Loucy (cell line): ENCODE results near the gene GRK1.

Source experiments
- H2AFZ ChIP-seq: fragments of 200-600 bp; sonication (generic); 2 replicates; pipeline ENCODE4 v1.6.0; 2016; ENCODE audit warnings: antibody characterized with exemption, mild to moderate bottlenecking, low read length, moderate library complexity
- H3F3A ChIP-seq: fragments of 200-600 bp; 2 replicates; pipeline ENCODE4 v1.6.0; 2016; ENCODE audit warnings: antibody characterized with exemption, low read depth, mild to moderate bottlenecking
- H3K27me3 ChIP-seq: fragments of 200-600 bp; sonication (generic); 2 replicates; pipeline ENCODE4 v1.6.1; 2014; ENCODE audit warnings: low read length, mild to moderate bottlenecking; ENCODE audit not compliant: insufficient read depth, poor library complexity, severe bottlenecking
- H3K36me3 ChIP-seq: fragments of 200-600 bp; sonication (generic); 2 replicates; pipeline ENCODE4 v1.6.1; 2016; ENCODE audit warnings: low read length; ENCODE audit not compliant: insufficient read depth
- H3K4me1 ChIP-seq: fragments of 200-600 bp; sonication (generic); 2 replicates; pipeline ENCODE4 v1.5.1; 2014; ENCODE audit warnings: low read length, mild to moderate bottlenecking; ENCODE audit not compliant: insufficient read depth, poor library complexity, severe bottlenecking
- H3K4me2 ChIP-seq: fragments of 200-600 bp; sonication (generic); 2 replicates; pipeline ENCODE4 v1.6.0; 2014; ENCODE audit warnings: antibody characterized with exemption, low read length, low read depth, mild to moderate bottlenecking; ENCODE audit not compliant: poor library complexity, severe bottlenecking
- H3K4me3 ChIP-seq: fragments of 200-600 bp; sonication (generic); 2 replicates; pipeline ENCODE4 v1.5.1; 2014; ENCODE audit warnings: low read length, mild to moderate bottlenecking, mixed read lengths; ENCODE audit not compliant: poor library complexity, severe bottlenecking
- H3K79me2 ChIP-seq: fragments of 200-600 bp; sonication (generic); 2 replicates; pipeline ENCODE4 v1.6.1; 2014; ENCODE audit warnings: low read length; ENCODE audit not compliant: insufficient read depth
- H3K9ac ChIP-seq: fragments of 200-600 bp; sonication (generic); 2 replicates; pipeline ENCODE4 v1.6.0; 2014; ENCODE audit warnings: mild to moderate bottlenecking, low read depth, low read length, moderate library complexity; ENCODE audit not compliant: poor library complexity, severe bottlenecking
- H3K9me2 ChIP-seq: fragments of 200-600 bp; sonication (generic); replicated peaks from 2 replicates; pipeline ENCODE4 v1.6.1; 2016; ENCODE audit warnings: low read depth, low read length, mixed read lengths
- H3K9me3 ChIP-seq: fragments of 200-600 bp; sonication (generic); 2 replicates; pipeline ENCODE4 v1.6.1; 2014; ENCODE audit warnings: mild to moderate bottlenecking, antibody characterized with exemption, low read length, low read depth; ENCODE audit not compliant: insufficient read depth
- H4K20me1 ChIP-seq: fragments of 200-600 bp; sonication (generic); 2 replicates; pipeline ENCODE4 v1.6.0; 2014; ENCODE audit warnings: antibody characterized with exemption, low read length, mild to moderate bottlenecking; ENCODE audit not compliant: insufficient read depth, poor library complexity, severe bottlenecking
- EZH2phosphoT487 ChIP-seq: fragments of 200-600 bp; IDR thresholded peaks from 2 replicates; pipeline ENCODE4 v1.6.1; 2018; ENCODE audit warnings: antibody characterized with exemption, mild to moderate bottlenecking, moderate library complexity, borderline replicate concordance
- TF ChIP-seq, protein P1 (sequence below): fragments of 200-600 bp; sonication (generic); conservative IDR thresholded peaks from 2 replicates; pipeline ENCODE4 v1.5.1; 2014; ENCODE audit warnings: mild to moderate bottlenecking, antibody characterized with exemption, low read length

Gene GRK1

DNA sequence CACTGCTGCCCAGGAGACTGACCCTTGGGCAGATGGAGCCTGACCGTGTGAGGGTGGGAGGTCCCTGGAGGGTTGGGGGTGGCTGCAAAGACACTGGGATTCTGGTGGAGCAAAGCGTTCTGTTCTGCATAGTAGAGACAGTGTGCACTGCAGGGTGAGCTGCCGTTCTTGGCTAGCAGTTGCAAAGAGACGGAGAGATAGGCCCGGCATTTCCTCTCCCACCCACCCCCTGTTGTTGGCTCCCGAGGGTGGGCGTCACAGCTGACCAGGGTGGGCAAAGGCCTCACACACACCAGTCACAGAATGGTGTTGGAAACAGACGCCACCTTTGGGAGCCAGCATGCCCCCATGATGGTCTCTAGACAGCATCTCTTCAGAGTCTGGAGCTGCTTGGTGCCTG, 103.4 kb downstream of the GRK1 start:
- H3K4me3 ChIP-seq, result no peak overlapping the region
- H3K9me3 ChIP-seq, result no peaks in the 10 kb centered on the region
- TF ChIP-seq, protein P1, sequence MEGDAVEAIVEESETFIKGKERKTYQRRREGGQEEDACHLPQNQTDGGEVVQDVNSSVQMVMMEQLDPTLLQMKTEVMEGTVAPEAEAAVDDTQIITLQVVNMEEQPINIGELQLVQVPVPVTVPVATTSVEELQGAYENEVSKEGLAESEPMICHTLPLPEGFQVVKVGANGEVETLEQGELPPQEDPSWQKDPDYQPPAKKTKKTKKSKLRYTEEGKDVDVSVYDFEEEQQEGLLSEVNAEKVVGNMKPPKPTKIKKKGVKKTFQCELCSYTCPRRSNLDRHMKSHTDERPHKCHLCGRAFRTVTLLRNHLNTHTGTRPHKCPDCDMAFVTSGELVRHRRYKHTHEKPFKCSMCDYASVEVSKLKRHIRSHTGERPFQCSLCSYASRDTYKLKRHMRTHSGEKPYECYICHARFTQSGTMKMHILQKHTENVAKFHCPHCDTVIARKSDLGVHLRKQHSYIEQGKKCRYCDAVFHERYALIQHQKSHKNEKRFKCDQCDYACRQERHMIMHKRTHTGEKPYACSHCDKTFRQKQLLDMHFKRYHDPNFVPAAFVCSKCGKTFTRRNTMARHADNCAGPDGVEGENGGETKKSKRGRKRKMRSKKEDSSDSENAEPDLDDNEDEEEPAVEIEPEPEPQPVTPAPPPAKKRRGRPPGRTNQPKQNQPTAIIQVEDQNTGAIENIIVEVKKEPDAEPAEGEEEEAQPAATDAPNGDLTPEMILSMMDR, result no peak
- TF ChIP-seq EZH2phosphoT487, result no peak

DNA sequence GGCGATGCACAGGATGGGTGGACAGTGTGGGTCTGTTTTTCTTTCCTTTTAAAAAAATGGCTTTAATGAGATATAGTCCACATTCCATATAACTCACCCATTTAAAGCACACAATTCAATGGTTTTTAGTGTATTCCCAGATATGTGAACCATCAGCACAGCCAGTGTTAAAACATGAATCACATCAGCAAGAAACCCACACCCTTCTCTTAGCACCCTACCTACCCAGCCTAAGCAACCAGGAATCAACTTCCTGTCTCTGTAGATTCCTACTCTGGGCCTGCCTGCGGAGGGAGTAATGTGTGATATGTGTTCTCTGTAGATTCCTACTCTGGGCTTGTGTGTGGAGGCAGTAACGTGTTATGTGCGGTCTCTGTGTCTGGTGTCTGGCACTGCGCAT, 103.9 kb downstream of the GRK1 start:
- peaks cover 6% of the 10 kb centered on the region for H3K4me1 ChIP-seq

More for the DNA sequence above, 103.4 kb downstream of the GRK1 start:
- Histone ChIP-seq H3K36me3 (no peaks in the 10 kb centered on the region), H3K27me3 (no peaks in the 10 kb centered on the region), H4K20me1 (no peaks in the 10 kb centered on the region), H3K4me1 (peaks cover 6% of the 10 kb centered on the region), H3K4me2 (no peak overlapping the region), H3K9me2 (no peaks in the 10 kb centered on the region), H2AFZ (no peak overlapping the region), H3K79me2 (no peaks in the 10 kb centered on the region), H3F3A (no peaks in the 10 kb centered on the region), H3K9ac (no peak overlapping the region)

DNA sequence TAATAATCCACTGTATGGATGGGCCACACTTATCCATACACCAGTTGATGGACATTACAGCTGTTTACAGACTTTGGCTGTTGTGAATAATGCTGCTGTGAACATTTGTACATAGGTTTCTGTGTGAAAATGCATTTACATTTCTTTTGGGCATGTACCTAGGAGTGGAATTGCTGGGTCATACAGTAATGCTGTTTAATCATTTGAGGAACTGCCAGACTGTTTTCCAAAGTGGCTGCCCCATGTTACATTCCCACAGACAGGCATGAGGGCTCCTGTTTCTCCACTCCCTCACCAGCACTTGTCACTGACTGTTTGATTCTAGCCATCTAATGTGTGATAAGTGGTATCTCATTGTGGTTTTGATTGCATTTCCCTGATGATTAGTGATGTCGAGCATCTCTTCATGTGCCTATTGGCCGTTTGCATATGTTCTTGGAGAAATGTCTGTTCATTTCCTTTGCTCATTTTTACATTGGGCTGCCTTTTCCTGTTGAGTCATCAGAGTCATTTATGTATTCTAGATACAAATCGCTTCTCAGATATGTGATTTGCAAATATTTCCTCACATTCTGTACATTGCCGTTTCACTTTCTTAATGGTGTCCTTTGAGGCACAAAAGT, 104.8 kb downstream of the GRK1 start:
- H3K36me3 ChIP-seq, result no peaks in the 10 kb centered on the region
- TF ChIP-seq EZH2phosphoT487, result no peak
- TF ChIP-seq, protein P1, result no peak
- no peaks in the 10 kb centered on the region for H3F3A ChIP-seq
- H3K9me3 ChIP-seq, result no peaks in the 10 kb centered on the region
- H3K4me1 ChIP-seq, result peaks cover 6% of the 10 kb centered on the region
- no peak overlapping the region for H3K9ac ChIP-seq
- H3K79me2 ChIP-seq, result no peaks in the 10 kb centered on the region
- no peaks in the 10 kb centered on the region for H3K27me3 ChIP-seq
- peak overlapping the region; percentile 0 for H3K4me3 ChIP-seq
- no peaks in the 10 kb centered on the region for H4K20me1 ChIP-seq
- no peaks in the 10 kb centered on the region for H3K9me2 ChIP-seq
- no peak overlapping the region for H2AFZ ChIP-seq
- peak overlapping the region; percentile 40 for H3K4me2 ChIP-seq

More for the DNA sequence above, 103.9 kb downstream of the GRK1 start:
- no peak overlapping the region for H3K4me3 ChIP-seq
- H3F3A ChIP-seq, result no peaks in the 10 kb centered on the region
- no peaks in the 10 kb centered on the region for H3K27me3 ChIP-seq
- no peaks in the 10 kb centered on the region for H3K36me3 ChIP-seq
- no peak overlapping the region for H2AFZ ChIP-seq
- no peak overlapping the region for H3K9ac ChIP-seq
- no peak overlapping the region for H3K4me2 ChIP-seq
- H3K9me3 ChIP-seq, result no peaks in the 10 kb centered on the region
- TF ChIP-seq, protein P1, result no peak
- no peak for TF ChIP-seq EZH2phosphoT487
- no peaks in the 10 kb centered on the region for H4K20me1 ChIP-seq
- H3K9me2 ChIP-seq, result no peaks in the 10 kb centered on the region
- H3K79me2 ChIP-seq, result no peaks in the 10 kb centered on the region
